ENCODE results near the gene TMEM184A. TPM values are rescaled to one million over a fixed set of nuclear protein-coding genes. Genes with fewer than 3 reads are reported as not detected.

Gene TMEM184A
- total and polyA plus RNA-seq, 2 of the 8 experiments (the other 6 are each of a cell fraction or from before 2014, with no cell fraction given): 1.8 to 2.1 TPM

DNA sequence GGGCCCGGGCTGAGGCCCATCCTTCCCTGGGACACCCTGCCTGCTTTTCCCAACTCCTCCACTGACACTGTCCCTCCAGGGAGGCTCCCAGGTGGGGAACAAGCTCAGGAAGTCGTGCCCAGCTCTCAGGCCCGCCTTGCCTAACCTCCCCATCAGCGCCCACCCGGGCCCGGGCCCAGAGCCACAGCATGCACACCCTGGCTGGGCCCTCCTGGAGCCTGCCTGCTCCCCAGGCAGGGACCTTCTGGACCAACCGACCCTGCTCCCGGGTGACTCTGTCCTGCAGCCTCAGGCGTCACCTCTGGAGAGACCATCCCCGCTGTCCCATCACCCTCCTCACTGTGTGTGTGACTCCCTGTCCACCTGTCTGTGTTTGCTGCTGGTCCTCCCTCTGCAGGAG lies 1.8 kb upstream of the TMEM184A start (continued):
- no peak for TF ChIP-seq EGR1 (IDR thresholded peaks at IDR 0.05; ENCODE audit: borderline replicate concordance, low read depth, low read length)
- no peak for TF ChIP-seq TAF1 (IDR thresholded peaks at IDR 0.05; ENCODE audit: low read depth, low read length)
- no peak for TF ChIP-seq SUZ12 (IDR thresholded peaks at IDR 0.05; ENCODE audit: low read length)
